ENCODE results near the gene NRP2. TPM values are rescaled to one million over a fixed set of nuclear protein-coding genes. Genes with fewer than 3 reads are reported as not detected.

The NRP2 gene
- total and polyA plus RNA-seq, 2 of the 13 experiments (the other 11 are each of a cell fraction or from before 2014, with no cell fraction given): 0.65 to 1.4 TPM

DNA sequence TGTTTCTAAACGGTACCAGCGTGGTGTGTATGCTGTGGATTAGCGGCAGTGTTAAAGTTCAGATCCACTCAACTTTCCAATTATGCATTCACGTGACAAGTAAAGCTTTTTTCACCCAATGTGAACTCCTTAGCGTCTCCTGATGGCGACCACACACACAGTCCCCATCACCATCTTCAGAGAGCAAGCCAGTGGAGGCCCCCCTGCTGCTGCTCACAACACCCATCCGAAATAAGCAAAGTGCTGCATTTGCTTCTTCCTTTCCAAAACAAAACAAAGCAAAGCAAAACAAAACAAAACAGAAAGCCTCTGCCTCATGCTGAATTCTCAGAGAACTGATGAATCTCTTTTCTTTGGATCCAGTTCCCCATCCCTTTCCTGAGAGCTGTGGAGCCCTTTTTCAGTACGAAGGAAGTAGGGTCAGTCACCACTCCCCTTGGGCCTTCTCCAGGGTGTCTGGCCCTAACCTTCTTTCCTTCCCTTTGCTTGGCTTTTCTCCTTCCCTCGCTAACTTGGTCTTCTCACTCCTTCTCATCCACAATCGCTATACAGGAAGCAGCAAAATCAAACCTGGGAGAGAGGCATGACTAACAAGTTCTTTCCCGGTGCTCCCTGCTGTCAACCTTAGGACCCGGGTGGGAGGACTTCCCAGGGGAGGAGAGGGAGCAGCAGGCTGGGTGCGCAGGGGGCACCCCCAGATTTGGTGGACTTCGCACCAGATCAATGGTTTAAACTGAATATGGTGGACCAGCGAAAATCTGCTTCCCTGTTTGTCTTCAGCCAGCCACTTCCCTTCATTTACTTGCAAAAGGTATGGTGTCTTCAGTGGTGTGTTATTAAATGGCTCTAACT is 56.0 kb downstream of the NRP2 start:
- H4K20me1 ChIP-seq (ENCODE audit: insufficient read depth, low read length): no peaks in the 10 kb centered on the region
- POLR2A ChIA-PET: no interaction called here
- intact Hi-C loops (cut with micrococcal nuclease; ENCODE audit: unreplicated experiment) (no loop called here), in situ Hi-C loops (cut with HindIII; ENCODE audit: extremely low pct_ligation_motif_present, low pct_unique_long_range_greater_than_20kb) (no loop called here)
- peaks cover 7% of the 10 kb centered on the region; the same call in 1 of the 2 replicates for H3K4me1 ChIP-seq (ENCODE audit: insufficient read depth, low read length)
- TF ChIP-seq, protein P1, sequence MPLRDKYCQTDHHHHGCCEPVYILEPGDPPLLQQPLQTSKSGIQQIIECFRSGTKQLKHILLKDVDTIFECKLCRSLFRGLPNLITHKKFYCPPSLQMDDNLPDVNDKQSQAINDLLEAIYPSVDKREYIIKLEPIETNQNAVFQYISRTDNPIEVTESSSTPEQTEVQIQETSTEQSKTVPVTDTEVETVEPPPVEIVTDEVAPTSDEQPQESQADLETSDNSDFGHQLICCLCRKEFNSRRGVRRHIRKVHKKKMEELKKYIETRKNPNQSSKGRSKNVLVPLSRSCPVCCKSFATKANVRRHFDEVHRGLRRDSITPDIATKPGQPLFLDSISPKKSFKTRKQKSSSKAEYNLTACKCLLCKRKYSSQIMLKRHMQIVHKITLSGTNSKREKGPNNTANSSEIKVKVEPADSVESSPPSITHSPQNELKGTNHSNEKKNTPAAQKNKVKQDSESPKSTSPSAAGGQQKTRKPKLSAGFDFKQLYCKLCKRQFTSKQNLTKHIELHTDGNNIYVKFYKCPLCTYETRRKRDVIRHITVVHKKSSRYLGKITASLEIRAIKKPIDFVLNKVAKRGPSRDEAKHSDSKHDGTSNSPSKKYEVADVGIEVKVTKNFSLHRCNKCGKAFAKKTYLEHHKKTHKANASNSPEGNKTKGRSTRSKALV (CRISPR knock-in tag; IDR thresholded peaks at IDR 0.05): no peak
- TF ChIP-seq MTA1 (CRISPR knock-in tag; IDR thresholded peaks at IDR 0.05; ENCODE audit: borderline replicate concordance) (no peak), MXD4 (CRISPR knock-in tag; IDR thresholded peaks at IDR 0.05) (no peak), ZNF263 (CRISPR knock-in tag; IDR thresholded peaks at IDR 0.05) (peak; percentile 94), CCDC6 (CRISPR knock-in tag; IDR thresholded peaks at IDR 0.05) (no peak), JUNB (CRISPR knock-in tag; IDR thresholded peaks at IDR 0.05; ENCODE audit: borderline replicate concordance) (no peak), KLF9 (CRISPR knock-in tag; IDR thresholded peaks at IDR 0.05; ENCODE audit: low read depth) (no peak), THYN1 (CRISPR knock-in tag; IDR thresholded peaks at IDR 0.05; ENCODE audit: borderline replicate concordance, low read depth) (no peak)
- WGBS (ENCODE audit: low lambda C conversion rate): 58% methylated on average over 15 of the region's 15 CpGs
- no peaks in the 10 kb centered on the region for H3K36me3 ChIP-seq (replicated peaks in 1 of 2; ENCODE audit: control insufficient read depth in 1 of 2, insufficient read depth in 2 of 2, low read length in 2 of 2)
- H3K4me3 ChIP-seq (replicated peaks in 1 of 3; ENCODE audit: insufficient read depth in 1 of 3, low read depth in 2 of 3, low read length in 3 of 3): no peak overlapping the region
- no peak overlapping the region for H2AFZ ChIP-seq (ENCODE audit: low read length)
- no peaks in the 10 kb centered on the region for H3K9me3 ChIP-seq (ENCODE audit: low read length)
- no peaks in the 10 kb centered on the region for H3K27me3 ChIP-seq (ENCODE audit: control insufficient read depth in 1 of 2, insufficient read depth in 2 of 2, low read length in 2 of 2)
- H3K27ac ChIP-seq (ENCODE audit: extremely low read length, insufficient read depth, low read length): no peak overlapping the region
- BruUV-seq (replicated peaks): no TSS peak
- no peaks in the 10 kb centered on the region for H3K79me2 ChIP-seq (ENCODE audit: insufficient read depth, low read length)
- no peak for FAIRE-seq
- H3K4me2 ChIP-seq (ENCODE audit: low read depth, low read length): no peak overlapping the region
- no peak overlapping the region for H3K9ac ChIP-seq (ENCODE audit: insufficient read depth, low read depth, low read length)
- DNase-seq (ENCODE audit: low spot score): no peak
- ATAC-seq: no peak
- CTCF ChIA-PET (ENCODE audit: low intra/inter-chr PET ratio, low total read pairs): no interaction called here
